ENCODE measurements around the gene ZEB1.
"Not testable (repeated sequence)": the region's sequence is repeated elsewhere in the genome, so short reads cannot be mapped to it uniquely, and the experiment has no call there.

Gene ZEB1

GRCh38 chr10:31372439-31372838, 53.4 kb downstream of the ZEB1 start:
- no peak for DNase-seq

DNA sequence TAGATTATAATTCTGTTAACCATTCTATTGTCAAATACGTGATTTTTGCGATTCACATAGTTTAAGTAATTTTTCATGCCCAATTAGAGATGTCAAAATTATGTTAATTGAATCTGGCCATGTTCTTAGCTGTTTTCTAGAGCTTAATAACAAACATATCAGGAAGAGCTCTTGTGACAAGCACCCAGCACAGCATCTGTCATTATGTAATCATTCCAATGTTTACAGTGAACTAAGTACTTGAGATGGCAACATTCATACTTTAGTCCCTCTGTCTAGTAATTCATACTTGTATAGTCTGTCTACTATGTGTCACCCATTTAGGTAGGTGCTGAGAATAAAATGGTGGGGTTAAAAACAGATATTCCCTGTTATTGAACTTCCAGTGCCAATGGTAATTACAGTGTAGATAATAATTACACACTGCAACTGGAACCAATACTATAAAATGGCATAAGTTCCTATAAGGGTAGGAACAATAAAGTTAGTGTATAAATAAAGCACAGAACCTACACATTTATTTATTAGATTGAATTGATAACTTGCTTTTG, 55.2 kb downstream of the ZEB1 start:
- no peak for DNase-seq

DNA sequence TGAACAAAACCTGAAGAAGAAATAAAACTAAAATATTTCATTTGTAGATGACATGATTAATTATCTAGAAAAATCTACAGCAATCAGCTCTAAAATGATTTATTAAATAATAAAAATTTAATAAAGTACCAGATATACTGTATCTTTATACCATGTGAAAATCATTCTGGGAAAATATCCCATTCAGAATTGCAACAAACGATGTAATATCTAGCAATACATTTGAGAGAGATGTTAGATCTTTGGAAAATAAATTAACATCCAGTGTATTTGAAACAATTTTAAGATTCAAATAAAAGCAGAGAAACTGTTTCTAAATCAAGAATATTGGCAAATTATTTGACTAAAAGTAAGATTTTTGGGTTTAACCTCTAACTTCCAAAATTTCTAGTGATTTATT, 62.2 kb downstream of the ZEB1 start:
- DNase-seq, result no peak

- DNase-seq, result no peak
Observed at GRCh38 chr10:31381766-31382316, 62.8 kb downstream of the ZEB1 start.

GRCh38 chr10:31383810-31384588, 65.0 kb downstream of the ZEB1 start:
- DNase-seq, result no peak

DNA sequence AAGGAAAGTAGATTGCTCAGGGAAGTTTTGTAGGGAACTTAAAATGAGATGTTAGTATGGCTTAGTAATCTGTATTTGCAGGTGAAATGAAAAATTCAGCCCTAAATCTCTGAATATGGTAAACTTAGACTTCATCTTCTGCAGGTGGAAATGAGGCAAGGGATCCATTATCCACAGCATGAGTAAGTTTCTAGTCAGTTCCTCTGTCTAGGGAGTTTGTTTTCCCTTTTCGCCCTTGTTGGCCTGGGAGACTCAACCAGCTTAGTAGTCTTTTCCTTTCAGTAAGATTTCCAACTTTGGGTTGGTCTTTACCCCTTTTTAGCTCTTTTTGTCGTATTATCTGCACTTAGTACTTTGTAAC, 65.6 kb downstream of the ZEB1 start:
- no peak for DNase-seq

GRCh38 chr10:31390804-31391203, 71.8 kb downstream of the ZEB1 start:
- no peak for DNase-seq

DNA sequence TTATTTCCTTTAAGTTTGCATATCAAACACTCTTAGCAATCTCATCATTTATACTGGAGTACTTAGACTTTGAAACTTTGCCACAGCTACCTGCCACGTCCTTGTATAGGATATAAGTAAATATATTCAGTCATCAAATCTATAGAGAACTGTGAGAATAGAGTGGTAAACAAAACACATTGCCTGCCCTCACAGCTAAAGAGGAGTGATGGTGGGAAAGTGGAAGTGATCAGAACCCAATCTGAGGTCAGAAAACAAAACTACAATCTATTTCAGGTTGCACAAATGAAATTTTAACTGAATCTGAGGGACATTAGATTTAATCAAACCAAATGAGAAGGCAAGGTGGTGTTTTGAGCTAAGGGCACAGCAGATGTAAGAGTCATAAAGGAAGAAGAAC, 74.8 kb downstream of the ZEB1 start:
- no peak for DNase-seq

DNA sequence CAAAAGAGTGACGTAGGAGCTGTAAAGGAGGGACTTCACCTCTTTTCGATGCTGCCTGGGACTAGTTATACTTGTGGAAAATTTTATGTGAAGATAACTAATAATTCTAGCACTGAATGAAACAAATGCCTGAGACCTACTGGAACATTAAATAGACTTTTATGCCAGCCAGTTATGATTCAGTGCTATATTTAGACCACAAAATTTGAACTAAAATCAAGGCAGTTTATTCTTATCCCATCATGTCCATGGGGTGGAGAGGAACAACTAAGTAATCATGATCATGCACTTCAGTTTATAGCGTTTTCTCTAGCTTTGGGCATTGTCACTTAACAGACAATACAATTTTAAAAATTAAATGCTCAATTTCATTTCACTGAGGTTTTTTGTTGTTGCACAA, 76.7 kb downstream of the ZEB1 start:
- no peak for DNase-seq

DNA sequence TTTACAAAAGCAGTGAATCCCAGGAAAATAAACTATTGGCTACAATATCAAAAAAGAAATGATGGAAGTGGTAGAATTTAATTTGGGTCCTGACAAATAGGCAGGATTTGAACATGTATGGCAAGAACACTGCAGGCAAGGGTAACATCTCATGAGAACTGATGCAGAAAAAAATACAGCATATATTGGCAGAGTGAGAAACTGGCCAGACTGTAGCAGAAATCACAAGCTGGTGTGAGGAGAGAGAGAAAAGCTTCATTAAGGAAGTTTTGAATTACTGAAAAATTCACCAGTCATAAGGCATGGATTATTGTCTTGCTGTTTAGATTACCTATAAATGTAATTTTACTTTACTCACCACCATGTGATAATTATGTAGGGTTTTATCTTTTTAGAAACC, 77.4 kb downstream of the ZEB1 start:
- no peak for DNase-seq

DNA sequence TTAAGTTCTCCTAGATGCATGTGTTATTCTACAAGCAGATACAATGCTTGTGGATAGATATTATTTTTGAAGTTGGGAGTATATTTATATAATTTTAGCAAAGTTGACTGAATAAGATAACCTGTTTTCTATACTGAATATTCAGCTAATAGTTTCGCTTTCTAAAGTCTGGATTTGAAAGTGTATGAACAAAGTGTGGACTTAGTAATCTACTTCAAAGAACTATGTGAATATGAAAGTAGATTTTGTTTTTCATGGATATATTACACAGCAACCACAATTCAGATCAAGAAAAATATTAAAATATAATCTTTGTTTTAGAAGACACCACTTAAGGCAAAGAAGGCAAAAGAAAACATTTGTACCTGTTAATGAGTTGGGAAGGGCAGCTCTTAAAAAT, 78.8 kb downstream of the ZEB1 start:
- no peak for DNase-seq

- no peak for DNase-seq
Observed at GRCh38 chr10:31399171-31399570, 80.2 kb downstream of the ZEB1 start.

DNA sequence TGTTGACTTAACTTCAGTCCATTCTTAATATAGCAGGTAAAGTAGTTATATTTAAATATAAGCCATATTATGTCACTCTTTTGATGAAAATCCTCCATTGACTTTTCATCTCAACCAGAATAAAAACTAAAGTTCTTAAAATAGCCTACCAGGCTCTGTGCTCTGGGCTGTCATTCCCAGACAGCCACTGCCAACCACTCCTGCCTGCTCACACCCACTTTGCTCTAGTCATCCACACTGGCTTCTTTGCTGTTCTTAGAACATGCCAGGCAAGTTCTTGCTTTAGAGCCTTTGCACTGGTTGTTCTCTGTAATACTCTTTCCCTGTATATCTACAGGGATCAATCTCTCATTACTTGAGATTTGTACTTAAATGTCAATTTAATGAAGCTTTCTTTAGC, 80.6 kb downstream of the ZEB1 start:
- no peak for DNase-seq

DNA sequence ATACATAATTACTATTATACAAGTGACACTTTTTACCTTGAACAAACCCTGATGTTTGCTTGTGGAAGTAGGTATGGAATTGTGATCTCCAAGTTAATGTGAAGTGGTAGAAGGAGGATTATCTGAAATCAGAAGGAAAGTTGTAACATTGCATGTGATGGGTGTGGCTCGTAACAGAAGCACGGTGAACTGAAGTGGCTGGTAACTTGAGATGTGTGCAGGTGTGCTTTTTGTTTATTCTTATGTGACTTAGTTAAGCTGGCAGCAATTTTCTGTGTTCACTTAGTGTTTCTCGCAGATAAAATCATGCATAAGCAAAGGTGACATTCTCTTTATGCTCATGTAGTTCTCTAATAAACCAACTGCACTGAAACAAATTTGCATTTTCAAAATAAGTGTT, 82.3 kb downstream of the ZEB1 start:
- DNase-seq, result no peak

- DNase-seq, result no peak
Observed at GRCh38 chr10:31404640-31405039, 85.6 kb downstream of the ZEB1 start.

DNA sequence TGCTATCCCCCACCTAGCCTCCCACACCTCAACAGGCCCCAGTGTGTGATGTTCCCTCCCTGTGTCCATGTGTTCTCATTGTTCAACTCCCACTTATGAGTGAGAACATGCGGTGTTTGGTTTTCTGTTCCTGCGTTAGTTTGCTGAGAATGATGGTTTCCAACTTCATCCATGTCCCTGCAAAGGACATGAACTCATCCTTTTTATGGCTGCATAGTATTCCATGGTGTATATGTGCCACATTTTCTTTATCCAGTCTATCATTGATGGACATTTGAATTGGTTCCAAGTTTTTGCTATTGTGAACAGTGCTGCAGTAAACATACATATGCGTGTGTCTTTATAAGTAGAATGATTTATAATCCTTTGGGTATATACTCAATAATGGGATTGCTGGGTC, 86.8 kb downstream of the ZEB1 start:
- not testable (repeated sequence) for DNase-seq

DNA sequence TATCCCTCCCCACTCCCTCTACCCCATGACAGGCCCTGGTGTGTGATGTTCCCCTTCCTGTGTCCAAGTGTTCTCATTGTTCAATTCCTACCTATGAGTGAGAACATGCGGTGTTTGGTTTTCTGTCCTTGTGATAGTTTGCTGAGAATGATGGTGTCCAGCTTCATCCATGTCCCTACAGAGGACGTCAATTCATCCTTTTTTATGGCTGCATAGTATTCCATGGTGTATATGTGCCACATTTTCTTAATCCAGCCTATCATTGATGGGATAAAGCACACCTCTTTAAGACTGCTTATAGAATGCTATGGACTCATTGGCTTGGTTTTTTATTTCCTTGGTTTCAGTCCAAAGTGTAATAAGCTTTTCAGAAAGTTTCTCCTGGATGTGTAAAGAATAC, 93.4 kb downstream of the ZEB1 start:
- DNase-seq, result not testable (repeated sequence)

- DNase-seq, result no peak
Observed at GRCh38 chr10:31413325-31413724, 94.3 kb downstream of the ZEB1 start.

GRCh38 chr10:31418481-31418880, 99.5 kb downstream of the ZEB1 start:
- no peak for DNase-seq

DNA sequence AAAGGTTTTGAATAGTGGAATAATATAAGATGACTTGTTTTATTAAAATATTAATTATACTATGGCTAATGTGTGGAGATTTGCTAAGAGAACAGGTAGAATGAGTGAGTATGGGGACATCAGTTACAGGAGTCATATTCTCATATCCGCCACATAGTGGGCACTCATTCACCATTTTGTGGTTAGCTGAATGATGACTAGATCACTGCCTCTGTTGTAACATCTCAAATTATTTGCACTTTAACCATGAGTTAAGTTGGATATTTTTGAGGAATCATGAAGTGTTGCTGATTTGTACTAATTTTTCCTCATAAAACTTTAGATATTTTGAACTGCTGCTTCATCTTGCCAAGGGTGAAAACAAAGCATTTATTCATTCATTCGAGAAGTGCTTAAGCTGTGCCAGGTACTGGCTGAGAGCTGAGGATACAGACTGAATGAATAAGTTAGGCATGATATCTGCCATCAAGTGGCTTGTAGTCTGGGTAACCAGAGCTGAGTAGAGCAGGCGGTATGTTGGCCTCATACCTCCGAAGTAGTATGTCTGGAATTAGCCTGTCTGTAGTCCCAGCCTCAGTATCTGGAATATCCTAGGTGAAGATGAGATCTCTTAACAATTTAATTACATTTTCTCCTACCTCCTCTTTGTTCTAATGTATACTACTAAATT, 100.5 kb downstream of the ZEB1 start:
- DNase-seq, result no peak

DNA sequence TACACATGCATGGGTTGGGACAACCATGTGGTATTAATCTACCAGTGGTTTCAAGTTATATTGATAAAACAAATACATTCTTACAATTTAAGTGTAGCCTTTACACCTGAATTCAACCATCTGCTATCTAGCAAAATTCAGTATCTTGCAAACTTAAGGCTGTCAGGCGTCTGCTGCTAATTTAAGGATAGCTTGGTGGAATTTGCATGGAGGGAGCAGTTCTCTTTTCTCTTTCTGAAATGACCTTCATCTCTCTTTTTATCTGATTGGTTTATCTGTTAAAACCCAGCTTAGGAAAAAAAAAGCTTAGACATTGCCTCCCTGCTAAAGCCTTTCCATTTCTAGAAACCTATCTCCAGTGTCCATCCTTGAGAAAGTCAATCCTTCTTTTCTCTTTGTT, 102.3 kb downstream of the ZEB1 start:
- no peak for DNase-seq

DNA sequence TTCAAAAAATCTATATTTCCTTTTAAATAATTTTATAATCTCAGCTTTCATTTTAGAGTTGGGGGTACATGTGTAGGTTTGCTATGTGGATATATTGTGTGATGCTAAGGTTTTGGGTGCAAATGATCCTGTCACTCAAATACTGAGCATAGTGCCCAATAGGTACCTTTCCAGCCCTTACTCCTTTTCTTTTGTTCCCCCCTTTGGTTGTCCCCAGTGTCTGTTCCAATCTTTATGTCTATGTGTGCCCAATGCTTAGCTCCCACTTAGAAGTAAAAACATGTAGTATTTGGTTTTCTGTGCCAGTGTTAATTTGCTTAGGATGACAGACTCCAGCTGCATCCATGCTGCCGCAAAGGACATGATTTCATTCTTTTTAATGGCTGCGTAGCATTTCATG, 103.6 kb downstream of the ZEB1 start:
- no peak for DNase-seq

- DNase-seq, result no peak
Observed at GRCh38 chr10:31424473-31424872, 105.5 kb downstream of the ZEB1 start.

DNA sequence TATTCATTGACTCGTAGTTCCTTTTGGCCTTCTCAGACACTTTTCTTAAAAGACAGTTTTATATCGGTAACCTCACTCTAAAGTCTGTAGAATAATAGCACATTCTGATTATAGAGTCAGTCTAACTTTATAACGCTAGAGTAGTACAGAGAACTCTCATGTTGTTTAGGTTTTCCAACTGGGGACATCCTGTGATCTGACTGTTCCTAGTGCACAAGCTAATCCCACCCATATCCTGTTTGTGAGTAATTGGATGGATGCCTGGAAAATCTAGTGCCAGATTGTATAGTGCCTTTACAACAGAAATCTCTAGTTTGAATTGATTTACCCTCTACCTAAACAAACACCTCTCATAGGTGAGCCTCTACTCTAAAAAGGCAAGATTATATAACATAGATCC, 107.4 kb downstream of the ZEB1 start:
- DNase-seq, result no peak

Data from activated CD4-positive, alpha-beta T cell treated with anti-CD3 and anti-CD28 coated beads for 48 hours (primary cell).